ENCODE measurements around the gene PROZ.

Gene PROZ

DNA sequence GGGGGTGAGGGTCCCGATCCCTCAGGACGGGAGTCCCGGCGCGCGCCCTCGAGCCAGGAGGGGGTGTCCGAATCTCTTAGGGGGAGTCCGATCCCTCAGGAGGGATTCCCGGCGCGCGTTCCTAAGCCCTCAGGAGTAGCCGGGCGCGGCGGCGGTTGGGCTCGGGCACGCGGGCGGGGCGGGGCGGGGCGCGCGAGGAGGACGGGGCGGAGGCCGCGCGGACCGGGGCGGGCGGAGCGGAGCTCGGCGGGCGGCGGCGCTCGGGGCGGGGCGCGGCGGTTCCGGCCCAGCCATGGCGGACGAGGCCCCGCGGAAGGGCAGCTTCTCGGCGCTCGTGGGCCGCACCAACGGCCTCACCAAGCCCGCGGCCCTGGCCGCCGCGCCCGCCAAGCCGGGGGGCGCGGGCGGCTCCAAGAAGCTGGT lies 50.9 kb downstream of the PROZ start, which contains the start of gene CUL4A:
Gene CUL4A, plus strand, starts transcription at position 278 of the 423 bp plus-strand sequence. Its CDS starts 15 bp downstream, at position 293.
- DNase-seq, result peak; percentile 72

GRCh38 chr13:113209759-113210421 lies 51.4 kb downstream of the PROZ start:
- DNase-seq, result peak; percentile 69

DNA sequence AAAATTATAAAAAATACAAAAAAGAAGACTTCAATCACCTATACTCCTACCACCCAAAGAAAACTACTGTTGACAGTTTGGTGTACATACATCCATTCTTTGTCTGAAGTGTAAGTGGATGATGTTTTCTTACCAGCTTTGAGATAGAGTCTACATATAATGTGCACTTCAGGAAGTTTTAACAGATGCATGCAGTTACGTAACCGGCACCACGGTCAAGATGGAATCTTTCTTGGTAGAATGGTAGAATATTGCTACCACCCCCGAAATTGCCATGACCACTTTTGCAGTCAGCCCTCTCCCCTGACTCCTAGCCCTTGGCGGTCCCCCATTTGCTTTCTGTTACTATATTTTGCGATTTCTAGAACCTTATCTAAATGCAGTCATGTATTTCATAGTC lies 52.4 kb downstream of the PROZ start:
- peak; percentile 30 for DNase-seq

- peak; percentile 61 for DNase-seq
Observed at GRCh38 chr13:113211774-113212173, 53.3 kb downstream of the PROZ start.

- DNase-seq, result peak; percentile 34
Observed at GRCh38 chr13:113216254-113217048, 58.0 kb downstream of the PROZ start.

GRCh38 chr13:113218586-113218985 lies 60.1 kb downstream of the PROZ start:
- no peak for DNase-seq

DNA sequence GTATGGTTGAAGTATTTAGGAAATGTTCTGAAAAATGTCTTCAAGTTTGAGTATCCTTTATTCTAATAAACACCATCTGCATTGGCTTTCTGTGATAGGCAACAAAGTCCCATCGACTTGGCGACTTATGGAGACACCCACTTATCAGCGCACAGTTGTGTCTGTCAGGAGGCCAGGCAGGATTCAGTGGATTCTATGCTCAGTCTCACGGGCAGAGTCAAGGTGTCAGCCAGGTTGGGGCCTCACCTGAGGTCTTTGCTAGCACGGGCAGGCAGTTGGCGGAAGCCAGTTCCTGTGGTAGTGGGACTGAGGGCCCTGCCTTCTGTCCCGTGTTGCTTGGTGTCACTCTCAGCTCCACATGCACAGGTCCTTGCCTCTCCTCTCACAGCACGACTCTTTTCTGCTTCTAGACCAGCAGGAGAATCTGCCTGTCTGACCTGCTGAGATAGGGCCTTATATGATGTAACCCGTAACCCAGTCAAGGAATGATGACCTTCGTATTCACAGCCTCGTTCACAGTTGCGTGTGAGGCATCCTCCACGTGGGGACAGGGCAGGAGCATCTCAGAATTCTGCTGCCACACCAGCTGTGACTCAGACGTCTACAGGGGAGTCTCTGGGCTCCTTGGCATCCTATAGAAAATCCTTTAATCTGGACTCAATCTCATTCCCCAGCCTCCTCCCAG lies 61.0 kb downstream of the PROZ start:
- DNase-seq, result peak; percentile 55

- peak; percentile 97 for DNase-seq
Observed at GRCh38 chr13:113220141-113220598, 61.7 kb downstream of the PROZ start.

DNA sequence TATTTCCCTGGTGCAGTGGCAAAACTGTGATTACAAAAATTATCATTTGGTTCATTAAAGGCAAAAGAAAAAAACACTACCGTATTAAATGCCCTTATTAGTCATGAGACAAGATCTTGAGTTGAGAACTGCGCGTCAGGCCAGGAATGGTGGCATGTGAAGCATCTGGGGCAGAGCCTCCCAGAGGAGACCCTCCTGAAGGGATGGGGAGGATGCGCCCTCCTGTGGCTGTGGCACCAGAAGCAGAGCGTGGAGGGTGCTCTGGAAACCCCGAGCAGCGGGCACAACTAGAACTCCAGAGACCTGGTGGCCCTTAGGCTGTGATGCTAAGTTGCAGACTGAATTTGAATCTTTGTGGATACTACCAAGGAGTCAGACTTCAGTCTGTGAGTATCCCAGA lies 62.4 kb downstream of the PROZ start:
- no peak for DNase-seq

Measured in hematopoietic multipotent progenitor cell treated with erythropoietin and hydrocortisone succinate and interleukin-3 and kit ligand, for 8 days (in vitro differentiated cells).